Measurements from ENCODE around the gene GBX2. TPM values are rescaled to one million over a fixed set of nuclear protein-coding genes. Genes with fewer than 3 reads are reported as not detected.

GBX2 gene
- total and polyA plus RNA-seq, 9 of the 15 experiments (the other 6 are each of a cell fraction or from before 2014, with no cell fraction given), result 0.03 to 0.53 (median 0.27) TPM; not detected in 1

GRCh38 chr2:236184701-236185100 lies 16.5 kb upstream of the GBX2 start:
- Histone ChIP-seq H3K4me3 (no peak overlapping the region), H3K36me3 (ENCODE audit: control insufficient read depth, insufficient read depth, low read length) (no peaks in the 10 kb centered on the region), H3K9me1 (ENCODE audit: control insufficient read depth, insufficient read depth, low read length) (no peaks in the 10 kb centered on the region), H3K4me2 (ENCODE audit: insufficient read depth, low read length) (no peak overlapping the region), H3K27me3 (ENCODE audit: control insufficient read depth in 2 of 2, insufficient read depth in 2 of 2, low read length in 2 of 2) (no peaks in the 10 kb centered on the region), H3K9me3 (replicated peaks; ENCODE audit: control insufficient read depth, insufficient read depth, low read depth, low read length) (no peaks in the 10 kb centered on the region), H2AFZ (ENCODE audit: low read depth, low read length) (no peak overlapping the region), H3K27ac (ENCODE audit: extremely low read depth, low read depth, low read length) (no peak overlapping the region), H3K79me2 (ENCODE audit: control insufficient read depth, insufficient read depth, low read length) (no peaks in the 10 kb centered on the region), H3K4me1 (replicated peaks in 1 of 2; ENCODE audit: control insufficient read depth in 2 of 2, insufficient read depth in 2 of 2, low read length in 2 of 2) (0 out of 5 replicates have a peak, but pooled peaks cover 0 to under 1% of the 10 kb centered on the region in 2 experiments), H4K20me1 (replicated peaks; ENCODE audit: control insufficient read depth, insufficient read depth, low read length) (no peaks in the 10 kb centered on the region), H3K9ac (ENCODE audit: insufficient read depth in 1 of 2, low read depth in 2 of 2, low read length in 2 of 2) (no peak overlapping the region)
- TF ChIP-seq ZFP36 (IDR thresholded peaks at IDR 0.05; ENCODE audit: low read depth, low read length, partially characterized antibody) (peak; percentile 64), SMARCA5 (IDR thresholded peaks at IDR 0.05) (no peak)
- ATAC-seq, result no peak
- WGBS (ENCODE audit: insufficient coverage, low coverage, missing lambda C conversion rate), result 13% methylated on average over 4 of the region's 4 CpGs
- no peak for DNase-seq (ENCODE audit: extremely low read depth in 1 of 4, low spot score in 3 of 4)
- in situ Hi-C loops (cut with MboI) (no loop called here), intact Hi-C loops (cut with micrococcal nuclease) (no loop called here)
- ChIA-PET POLR2A (no interaction called here), CTCF (ENCODE audit: low intra/inter-chr PET ratio) (no interaction called here)
- BruUV-seq (replicated peaks), result no TSS peak
- no peak for FAIRE-seq

- no peak overlapping the region for H3K9ac ChIP-seq (ENCODE audit: insufficient read depth in 1 of 2, low read depth in 2 of 2, low read length in 2 of 2)
- peak; percentile 61 for ATAC-seq
- ChIA-PET CTCF (ENCODE audit: low intra/inter-chr PET ratio) (interaction anchor here (0.5 to 1.3 kb wide), 3 partner anchors 9 to 1254 kb away, joined by 3 to 4 read pairs (median 3); no protein-coding TSS in a partner anchor), POLR2A (interaction anchor here (0.6 to 0.7 kb wide), 2 partner anchors 10 to 563 kb away, joined by 3 read pairs; no protein-coding TSS in a partner anchor)
- no peaks in the 10 kb centered on the region for H4K20me1 ChIP-seq (replicated peaks; ENCODE audit: control insufficient read depth, insufficient read depth, low read length)
- no peaks in the 10 kb centered on the region for H3K36me3 ChIP-seq (ENCODE audit: control insufficient read depth, insufficient read depth, low read length)
- H2AFZ ChIP-seq (ENCODE audit: low read depth, low read length), result no peak overlapping the region
- no peaks in the 10 kb centered on the region for H3K9me3 ChIP-seq (replicated peaks; ENCODE audit: control insufficient read depth, insufficient read depth, low read depth, low read length)
- no peaks in the 10 kb centered on the region for H3K9me1 ChIP-seq (ENCODE audit: control insufficient read depth, insufficient read depth, low read length)
- no peaks in the 10 kb centered on the region for H3K27me3 ChIP-seq (ENCODE audit: control insufficient read depth in 2 of 2, insufficient read depth in 2 of 2, low read length in 2 of 2)
- H3K4me1 ChIP-seq (replicated peaks in 1 of 2; ENCODE audit: control insufficient read depth in 2 of 2, insufficient read depth in 2 of 2, low read length in 2 of 2), result peaks cover 0 to 20% of the 10 kb centered on the region in 2 experiments; a peak in 2 of 5 replicates
- no peak overlapping the region for H3K4me3 ChIP-seq
- in situ Hi-C loops (cut with MboI) (no loop called here), intact Hi-C loops (cut with micrococcal nuclease) (loop anchor here (1.0 kb wide), 1 partner anchor 415 kb away; no protein-coding TSS in a partner anchor)
- WGBS (ENCODE audit: insufficient coverage, low coverage, missing lambda C conversion rate), result 3% methylated on average over 9 of the region's 9 CpGs
- no TSS peak for BruUV-seq (replicated peaks)
- H3K27ac ChIP-seq (ENCODE audit: extremely low read depth, low read depth, low read length), result no peak overlapping the region
- H3K4me2 ChIP-seq (ENCODE audit: insufficient read depth, low read length), result no peak overlapping the region
- DNase-seq (ENCODE audit: extremely low read depth in 1 of 4, low spot score in 3 of 4), result peak; percentile 64 to 80 (median 72)
- H3K79me2 ChIP-seq (ENCODE audit: control insufficient read depth, insufficient read depth, low read length), result no peaks in the 10 kb centered on the region
- peak; percentile 82 for FAIRE-seq
- 0 out of 2 replicates have a peak, but pooled peaks have one; percentile 18 for TF ChIP-seq MYBL2 (IDR thresholded peaks at IDR 0.05; ENCODE audit: low read depth)
- TF ChIP-seq MYBL2 (CRISPR knock-in tag; IDR thresholded peaks at IDR 0.05; ENCODE audit: borderline replicate concordance), result no peak
- 0 out of 2 replicates have a peak, but pooled peaks have one; percentile 22 for TF ChIP-seq DEAF1 (CRISPR knock-in tag; IDR thresholded peaks at IDR 0.05)
These were observed 12.8 kb upstream of the GBX2 start for GRCh38 chr2:236180831-236181453.

Measured in K562 (cell line).